Thymus (tissue), 11 donors: ENCODE data around the gene ATP5MK. TPM values are rescaled to one million over a fixed set of nuclear protein-coding genes. Genes with fewer than 3 reads are reported as not detected.

Experiments
- DNase-seq, 9 donors: peaks; one replicate each; pipeline ENCODE4 v3.0.0-alpha.2; 2013; ENCODE audit warnings: low spot score in 9 of 9, low read depth in 6 of 9, missing footprints in 1 of 9
- H3K27ac ChIP-seq, 2 donors: one replicate each; pipeline ENCODE4 v1.5.1; 2013; ENCODE audit warnings: control low read depth in 1 of 2, low read depth in 1 of 2, low read length in 1 of 2, mild to moderate bottlenecking in 1 of 2, moderate library complexity in 1 of 2
- H3K27me3 ChIP-seq, 2 donors: one replicate each; pipeline ENCODE4 v1.5.1; 2013; ENCODE audit warnings: low read length in 1 of 2; ENCODE audit not compliant: control insufficient read depth in 2 of 2, insufficient read depth in 1 of 2
- H3K36me3 ChIP-seq, 2 donors: one replicate each; pipeline ENCODE4 v1.5.1; 2013; ENCODE audit warnings: low read length in 1 of 2, mild to moderate bottlenecking in 1 of 2, moderate library complexity in 1 of 2; ENCODE audit not compliant: control insufficient read depth in 2 of 2, insufficient read depth in 2 of 2
- H3K4me1 ChIP-seq, 2 donors: one replicate each; pipeline ENCODE4 v1.5.1; 2013; ENCODE audit warnings: low read length in 2 of 2; ENCODE audit not compliant: control insufficient read depth in 2 of 2, insufficient read depth in 2 of 2
- H3K4me3 ChIP-seq, 2 donors: one replicate each; pipeline ENCODE4 v1.5.1; 2013; ENCODE audit warnings: low read length in 2 of 2, control low read depth in 1 of 2, mild to moderate bottlenecking in 1 of 2
- H3K9me3 ChIP-seq, 2 donors: one replicate each; pipeline ENCODE4 v1.5.1; 2013; ENCODE audit warnings: low read length in 1 of 2, mild to moderate bottlenecking in 1 of 2; ENCODE audit not compliant: control insufficient read depth in 2 of 2, insufficient read depth in 1 of 2
- WGBS: extraction: QIAGEN DNeasy Blood & Tissue Kit; methylation state at CpG from one replicate; pipeline ENCODE4 v1.1.7; 2013; 5-methylcytosine and 5-hydroxymethylcytosine counted together
- polyA plus RNA-seq: library from polyadenylated mRNA; stranded (reverse); fragments of 200-250 nt; gene quantifications from one replicate; pipeline ENCODE4 v1.2.3, GENCODE V29; 2013
- total RNA-seq: library from RNA; stranded (reverse); fragments of 120-200 nt; gene quantifications from one replicate; pipeline ENCODE4 v1.2.4, GENCODE V29; 2013
- donor health status: healthy.

The ATP5MK gene
- total and polyA plus RNA-seq, 2 donors = 464 to 772 TPM

DNA sequence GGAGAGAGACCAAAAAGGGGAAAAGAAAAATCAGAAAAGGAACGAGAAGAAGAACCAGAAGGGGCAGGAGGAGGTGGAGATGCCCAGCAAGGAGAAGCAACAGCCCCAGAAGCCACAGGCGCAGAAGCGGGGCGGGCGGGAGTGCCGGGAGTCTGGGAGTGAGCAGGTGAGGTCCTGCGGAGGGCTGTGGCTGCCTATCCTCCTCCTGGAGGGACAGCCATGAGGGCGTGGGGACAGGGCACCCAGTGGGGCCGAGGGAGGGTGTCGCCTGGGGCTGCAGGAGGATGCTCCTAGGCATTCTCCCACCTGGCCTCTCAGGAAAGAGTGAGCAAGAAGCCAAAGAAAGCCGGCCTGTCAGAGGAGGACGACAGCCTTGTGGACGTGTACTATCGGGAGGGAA is 44.1 kb upstream of the ATP5MK start:
- Histone ChIP-seq H3K4me3 (no peak overlapping the region), H3K27me3 (no peaks in the 10 kb centered on the region), H3K27ac (no peak overlapping the region), H3K4me1 (no peaks in the 10 kb centered on the region), H3K36me3 (peaks cover 82 to 88% of the 10 kb centered on the region in 2 donors), H3K9me3 (no peaks in the 10 kb centered on the region)
- no peak for DNase-seq
- 95% methylated on average over 14 of the region's 14 CpGs for WGBS

GRCh38 chr10:103439776-103440175 is 43.5 kb upstream of the ATP5MK start:
- Histone ChIP-seq H3K9me3 (no peaks in the 10 kb centered on the region), H3K27me3 (no peaks in the 10 kb centered on the region), H3K4me1 (no peaks in the 10 kb centered on the region), H3K27ac (no peak overlapping the region), H3K36me3 (peaks cover 78 to 85% of the 10 kb centered on the region in 2 donors), H3K4me3 (no peak overlapping the region)
- no peak for DNase-seq
- 99% methylated on average over 4 of the region's 4 CpGs for WGBS

- no peaks in the 10 kb centered on the region for H3K27me3 ChIP-seq
- H3K36me3 ChIP-seq = peaks cover 61 to 84% of the 10 kb centered on the region in 2 donors
- no peak overlapping the region for H3K27ac ChIP-seq
- 95% methylated on average over 2 of the region's 2 CpGs for WGBS
- DNase-seq = no peak
- peaks cover 0 to 3% of the 10 kb centered on the region in 2 donors for H3K4me1 ChIP-seq
- no peaks in the 10 kb centered on the region for H3K9me3 ChIP-seq
- H3K4me3 ChIP-seq = no peak overlapping the region
Observed at GRCh38 chr10:103433858-103434257, 37.6 kb upstream of the ATP5MK start.

- no peaks in the 10 kb centered on the region for H3K9me3 ChIP-seq
- H3K27me3 ChIP-seq = no peaks in the 10 kb centered on the region
- WGBS = 85% methylated on average over 8 of the region's 8 CpGs
- H3K36me3 ChIP-seq = peaks cover 48 to 81% of the 10 kb centered on the region in 2 donors
- no peak for DNase-seq
- peaks cover 0 to 3% of the 10 kb centered on the region in 2 donors for H3K4me1 ChIP-seq
- H3K27ac ChIP-seq = no peak overlapping the region
- H3K4me3 ChIP-seq = no peak overlapping the region
Observed at GRCh38 chr10:103431902-103432301, 35.6 kb upstream of the ATP5MK start.

DNA sequence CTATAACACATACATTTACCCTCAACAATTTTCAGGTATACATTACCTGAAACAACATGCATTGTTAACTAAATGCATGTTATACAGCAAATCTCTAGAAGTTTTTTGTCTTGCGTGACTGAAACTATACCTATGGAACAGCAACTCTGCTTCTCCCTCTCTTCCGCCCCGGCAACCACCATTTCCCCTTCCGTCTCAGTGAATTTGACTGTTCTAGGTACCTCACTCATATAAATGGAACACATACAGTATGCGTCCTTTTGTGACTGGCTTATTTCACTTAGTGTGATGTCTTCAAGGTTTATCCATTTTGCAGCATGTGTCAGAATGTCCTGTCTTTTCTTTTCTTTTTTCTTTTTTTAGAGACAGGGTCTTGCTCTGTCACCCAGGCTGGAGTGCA is 33.4 kb upstream of the ATP5MK start:
- Histone ChIP-seq H3K27me3 (no peaks in the 10 kb centered on the region), H3K27ac (no peak overlapping the region), H3K9me3 (no peaks in the 10 kb centered on the region), H3K36me3 (peaks cover 44 to 84% of the 10 kb centered on the region in 2 donors), H3K4me1 (peaks cover 0 to 3% of the 10 kb centered on the region in 2 donors), H3K4me3 (no peak overlapping the region)
- 82% methylated on average over 5 of the region's 5 CpGs for WGBS
- no peak for DNase-seq

DNA sequence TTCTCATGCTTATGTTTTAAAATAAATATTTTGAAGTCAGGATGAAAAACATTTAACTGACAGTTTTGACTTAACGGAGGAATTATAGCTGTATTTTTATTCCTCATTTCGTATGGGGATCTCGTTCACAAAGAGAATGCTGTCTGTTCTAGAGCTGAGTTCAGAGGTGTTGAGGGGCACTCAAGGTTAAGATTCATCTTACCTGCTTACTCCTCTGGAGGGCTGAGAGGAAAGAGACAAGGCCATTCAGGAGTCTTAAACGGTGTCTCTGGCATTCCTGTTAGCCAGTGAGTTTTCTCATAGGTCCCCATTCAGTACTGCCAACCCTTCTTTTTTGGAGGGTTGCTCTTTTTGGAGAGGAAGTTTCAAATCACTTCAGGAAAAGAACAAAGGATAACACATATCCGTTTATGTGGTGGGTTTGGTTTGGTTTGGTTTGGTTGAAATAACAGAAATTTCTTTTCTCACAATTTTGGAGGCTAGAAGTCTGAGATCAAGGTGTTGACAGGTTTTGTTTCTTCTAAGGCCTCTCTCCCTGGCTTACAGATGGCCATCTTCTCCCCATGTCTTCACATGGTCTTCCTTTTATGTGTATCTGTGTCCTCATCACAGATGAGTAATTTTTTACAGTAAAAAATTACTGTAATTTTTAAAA is 32.8 kb upstream of the ATP5MK start:
- 50% methylated on average over 5 of the region's 5 CpGs for WGBS
- H3K4me1 ChIP-seq = peaks cover 0 to 3% of the 10 kb centered on the region in 2 donors
- H3K36me3 ChIP-seq = peaks cover 43 to 84% of the 10 kb centered on the region in 2 donors
- H3K27me3 ChIP-seq = no peaks in the 10 kb centered on the region
- H3K9me3 ChIP-seq = no peaks in the 10 kb centered on the region
- DNase-seq = peak in 1 of 9 donors; percentile 33
- no peak overlapping the region for H3K4me3 ChIP-seq
- no peak overlapping the region for H3K27ac ChIP-seq

GRCh38 chr10:103427866-103428265 is 31.6 kb upstream of the ATP5MK start:
- H3K36me3 ChIP-seq = peaks cover 45 to 85% of the 10 kb centered on the region in 2 donors
- H3K9me3 ChIP-seq = no peaks in the 10 kb centered on the region
- H3K27ac ChIP-seq = no peak overlapping the region
- no peaks in the 10 kb centered on the region for H3K27me3 ChIP-seq
- DNase-seq = no peak
- H3K4me3 ChIP-seq = no peak overlapping the region
- WGBS = over 99% methylated on average over 9 of the region's 9 CpGs
- peaks cover 0 to 3% of the 10 kb centered on the region in 2 donors for H3K4me1 ChIP-seq

DNA sequence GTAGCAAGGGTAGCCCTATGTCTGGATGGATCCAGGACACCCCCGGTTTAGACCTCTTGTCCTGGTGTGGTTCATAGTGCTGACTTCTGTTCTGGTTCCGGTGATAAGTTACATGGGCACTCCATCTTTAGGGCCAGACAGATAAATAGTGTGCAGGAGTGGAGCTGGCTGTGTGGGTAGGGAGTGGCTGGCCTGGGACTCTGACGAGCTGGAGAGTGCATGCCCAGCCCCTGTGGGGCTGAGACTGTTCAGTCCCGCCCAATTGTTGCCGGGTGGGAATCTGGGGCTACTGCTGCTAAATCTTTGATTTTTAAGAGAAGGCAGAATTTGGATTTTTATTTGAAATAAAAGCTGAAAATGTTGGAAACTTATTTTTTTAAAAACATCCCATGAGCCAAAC is 27.5 kb upstream of the ATP5MK start:
- Histone ChIP-seq H3K27me3 (no peaks in the 10 kb centered on the region), H3K36me3 (peaks cover 62 to 83% of the 10 kb centered on the region in 2 donors), H3K27ac (no peak overlapping the region), H3K9me3 (no peaks in the 10 kb centered on the region), H3K4me1 (no peaks in the 10 kb centered on the region), H3K4me3 (no peak overlapping the region)
- WGBS = 99% methylated on average over 5 of the region's 5 CpGs
- DNase-seq = no peak

DNA sequence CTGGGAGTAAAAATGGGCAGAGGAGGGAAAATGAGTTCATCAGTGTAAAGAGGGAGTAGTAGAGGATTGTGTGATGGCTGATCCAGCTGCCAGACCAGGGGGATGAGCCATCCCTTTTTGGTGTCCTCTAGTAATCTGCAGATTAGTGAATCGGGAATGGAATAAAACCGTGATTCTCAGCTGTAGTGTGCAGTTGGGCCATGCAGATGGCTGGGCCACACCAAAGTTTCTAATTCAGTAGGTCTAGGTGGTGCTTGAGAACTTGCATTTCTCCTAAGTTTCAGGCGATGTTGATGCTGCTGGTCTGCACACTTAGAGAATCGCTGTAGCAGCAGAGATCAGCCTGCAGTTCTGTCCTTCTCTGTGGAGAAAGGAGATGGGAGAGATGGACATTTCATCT is 22.8 kb upstream of the ATP5MK start:
- no peaks in the 10 kb centered on the region for H3K27me3 ChIP-seq
- WGBS = 98% methylated on average over 4 of the region's 4 CpGs
- DNase-seq = no peak
- H3K27ac ChIP-seq = no peak overlapping the region
- H3K36me3 ChIP-seq = peaks cover 86 to 94% of the 10 kb centered on the region in 2 donors
- H3K4me3 ChIP-seq = no peak overlapping the region
- H3K4me1 ChIP-seq = no peaks in the 10 kb centered on the region
- no peaks in the 10 kb centered on the region for H3K9me3 ChIP-seq
